ENCODE measurements around the gene GDF11. TPM values are rescaled to one million over a fixed set of nuclear protein-coding genes. Genes with fewer than 3 reads are reported as not detected.

The GDF11 gene
- total RNA-seq, 1 experiment from 2014 or later, result 31.8 TPM

DNA sequence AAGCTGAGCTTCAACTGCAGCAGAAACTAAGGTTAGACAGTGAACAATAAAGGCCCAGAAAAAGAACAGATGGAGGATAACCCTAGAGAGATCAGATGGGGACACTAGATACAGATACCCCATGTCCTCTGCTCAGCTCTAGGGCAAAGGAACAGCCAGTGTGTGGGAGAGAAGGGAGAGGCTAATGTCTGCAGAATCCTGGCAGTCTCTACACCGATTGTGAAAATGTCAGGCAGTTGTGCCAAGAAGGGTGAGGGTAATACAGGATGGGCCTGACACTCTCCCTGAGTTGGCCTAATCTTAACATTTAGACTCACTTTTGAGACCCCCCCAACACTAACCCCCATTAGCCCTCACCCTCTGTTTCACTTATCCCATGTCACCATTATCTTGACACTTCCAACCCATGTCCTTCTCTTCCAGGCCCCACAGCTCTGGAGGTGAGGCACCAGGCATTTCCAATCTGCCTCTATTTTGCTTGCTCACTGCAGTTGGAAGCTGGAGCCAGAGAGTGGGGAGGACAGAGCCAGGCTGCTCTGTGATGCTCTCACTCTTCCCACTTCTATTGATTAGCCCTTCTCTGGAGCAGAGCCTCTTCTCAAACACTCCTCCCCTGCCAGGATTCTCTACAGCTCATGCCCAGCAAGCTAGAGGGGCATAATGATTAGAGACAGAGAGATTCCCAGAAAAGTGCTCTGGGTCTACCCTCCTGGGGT lies 30.1 kb upstream of the GDF11 start:
- TF ChIP-seq, protein P1, sequence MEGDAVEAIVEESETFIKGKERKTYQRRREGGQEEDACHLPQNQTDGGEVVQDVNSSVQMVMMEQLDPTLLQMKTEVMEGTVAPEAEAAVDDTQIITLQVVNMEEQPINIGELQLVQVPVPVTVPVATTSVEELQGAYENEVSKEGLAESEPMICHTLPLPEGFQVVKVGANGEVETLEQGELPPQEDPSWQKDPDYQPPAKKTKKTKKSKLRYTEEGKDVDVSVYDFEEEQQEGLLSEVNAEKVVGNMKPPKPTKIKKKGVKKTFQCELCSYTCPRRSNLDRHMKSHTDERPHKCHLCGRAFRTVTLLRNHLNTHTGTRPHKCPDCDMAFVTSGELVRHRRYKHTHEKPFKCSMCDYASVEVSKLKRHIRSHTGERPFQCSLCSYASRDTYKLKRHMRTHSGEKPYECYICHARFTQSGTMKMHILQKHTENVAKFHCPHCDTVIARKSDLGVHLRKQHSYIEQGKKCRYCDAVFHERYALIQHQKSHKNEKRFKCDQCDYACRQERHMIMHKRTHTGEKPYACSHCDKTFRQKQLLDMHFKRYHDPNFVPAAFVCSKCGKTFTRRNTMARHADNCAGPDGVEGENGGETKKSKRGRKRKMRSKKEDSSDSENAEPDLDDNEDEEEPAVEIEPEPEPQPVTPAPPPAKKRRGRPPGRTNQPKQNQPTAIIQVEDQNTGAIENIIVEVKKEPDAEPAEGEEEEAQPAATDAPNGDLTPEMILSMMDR (conservative IDR thresholded peaks at IDR 0.05), result no peak
- DNase-seq, result no peak
- H3K27me3 ChIP-seq (ENCODE audit: insufficient read depth, low read length), result no peaks in the 10 kb centered on the region; the same call in 1 of the 2 replicates
- H4K5ac ChIP-seq (ENCODE audit: insufficient read length, low read depth, low read length), result no peak overlapping the region
- Mint-ChIP-seq H3K4me1 (peaks cover 37 to 39% of the 10 kb centered on the region in 2 experiments), H3K36me3 (ENCODE audit: insufficient read depth in 1 of 3, low read depth in 3 of 3) (no peaks in the 10 kb centered on the region; a peak in 1 of 7 replicates), H3K9me3 (peaks cover 0 to 3% of the 10 kb centered on the region in 2 experiments; a peak in 2 of 5 replicates), H3K27ac (no peak overlapping the region), H3K27me3 (ENCODE audit: low read depth) (peaks cover 33% of the 10 kb centered on the region), H3K4me3 (no peak overlapping the region)
- H3K27ac ChIP-seq (ENCODE audit: insufficient read length, low read depth, low read length), result no peak overlapping the region
- H3K56ac ChIP-seq (ENCODE audit: insufficient read length, low read depth, low read length), result no peak overlapping the region
- no peak overlapping the region for H3K14ac ChIP-seq (ENCODE audit: insufficient read depth, low read length)
- H2BK12ac ChIP-seq (ENCODE audit: insufficient read length, low read depth, low read length), result no peak overlapping the region
- no peaks in the 10 kb centered on the region for H3K79me1 ChIP-seq (ENCODE audit: insufficient read depth, low read depth, low read length, poor library complexity, severe bottlenecking)
- H2BK5ac ChIP-seq (ENCODE audit: insufficient read length, low read length), result no peak overlapping the region
- no peak overlapping the region for H2AFZ ChIP-seq (ENCODE audit: low read length)
- no CpG with 5 or more reads among the region's 1 CpG for WGBS (ENCODE audit: extremely low coverage, insufficient read length, low lambda C conversion rate)
- H3T11ph ChIP-seq (ENCODE audit: low read length), result no peak overlapping the region
- peaks cover 9% of the 10 kb centered on the region; the same call in 1 of the 2 replicates for H3K4me1 ChIP-seq (ENCODE audit: insufficient read depth, low read length)
- H2BK20ac ChIP-seq (ENCODE audit: low read depth, low read length, poor library complexity, severe bottlenecking), result no peak overlapping the region
- H3K4me2 ChIP-seq (ENCODE audit: insufficient read depth, insufficient read length, low read length), result no peak overlapping the region
- no peak overlapping the region for H2BK15ac ChIP-seq (ENCODE audit: low read depth, low read length)
- H3K23ac ChIP-seq (ENCODE audit: insufficient read length, low read depth, low read length), result no peak overlapping the region
- no peaks in the 10 kb centered on the region for H3K9me3 ChIP-seq (ENCODE audit: control insufficient read depth, low read depth, low read length)
- H3K18ac ChIP-seq (ENCODE audit: insufficient read length, low read depth, low read length), result no peak overlapping the region
- H3K79me2 ChIP-seq (ENCODE audit: insufficient read depth, low read length), result no peaks in the 10 kb centered on the region
- H2AK5ac ChIP-seq (ENCODE audit: insufficient read length, low read length), result no peak overlapping the region
- H3K23me2 ChIP-seq (ENCODE audit: insufficient read length, low read depth, low read length, poor library complexity, severe bottlenecking), result peaks cover 9% of the 10 kb centered on the region
- no peak overlapping the region for H3K4ac ChIP-seq (ENCODE audit: low read depth, low read length)
- no peak overlapping the region for H2BK120ac ChIP-seq (ENCODE audit: low read depth, low read length, poor library complexity, severe bottlenecking)
- H4K20me1 ChIP-seq (ENCODE audit: control insufficient read depth, insufficient read depth, insufficient read length), result no peaks in the 10 kb centered on the region
- no peak overlapping the region for H4K8ac ChIP-seq (replicated peaks; ENCODE audit: insufficient read length, low read depth, low read length)
- H3K9ac ChIP-seq (ENCODE audit: extremely low read depth, insufficient read length, low read length), result no peak overlapping the region
- H4K91ac ChIP-seq (ENCODE audit: insufficient read length, low read depth, low read length), result no peak overlapping the region
